SU-DHL-6 (cell line): ENCODE measurements around the gene COL26A1.

Experiments used
- CTCF ChIP-seq: fragments of 200-600 bp; sonication (generic); IDR thresholded peaks from one replicate; pipeline ENCODE4 v1.5.1; 2017; ENCODE audit warnings: antibody characterized with exemption, mild to moderate bottlenecking, low read length, moderate library complexity; ENCODE audit not compliant: insufficient read depth, poor library complexity, severe bottlenecking
- EZH2phosphoT487 ChIP-seq: fragments of 200-600 bp; sonication (generic), shearing (Covaris generic); conservative IDR thresholded peaks from 2 replicates; pipeline ENCODE4 v1.6.1; 2018; ENCODE audit warnings: mild to moderate bottlenecking, antibody characterized with exemption, low read length, moderate library complexity, mixed read lengths

DNA sequence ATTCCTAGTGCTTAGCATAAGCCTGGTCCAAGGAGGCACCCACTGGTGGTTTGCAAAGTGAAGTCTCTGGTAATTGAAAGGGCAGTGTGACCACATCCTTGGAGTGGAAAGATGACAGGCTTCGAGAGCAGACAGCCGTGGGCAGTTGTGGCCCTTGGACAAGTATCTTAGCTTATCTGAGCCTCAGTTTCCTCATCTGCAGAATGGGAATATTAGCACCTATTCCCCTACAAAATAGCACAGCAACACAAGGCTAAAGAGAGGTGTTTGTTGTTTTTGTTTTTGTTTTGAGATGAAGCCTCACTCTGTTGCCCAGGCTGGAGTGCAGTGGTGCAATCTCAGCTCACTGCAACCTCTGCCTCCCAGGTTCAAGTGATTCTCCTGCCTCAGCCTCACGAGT lies 237.1 kb downstream of the COL26A1 start:
- TF ChIP-seq CTCF = no peak
- TF ChIP-seq EZH2phosphoT487 = no peak
